Measurements from ENCODE around the gene PEPD. TPM values are rescaled to one million over a fixed set of nuclear protein-coding genes. Genes with fewer than 3 reads are reported as not detected.

PEPD gene
- total RNA-seq, 2 experiments from 2014 or later: 38.1 to 44.5 TPM

DNA sequence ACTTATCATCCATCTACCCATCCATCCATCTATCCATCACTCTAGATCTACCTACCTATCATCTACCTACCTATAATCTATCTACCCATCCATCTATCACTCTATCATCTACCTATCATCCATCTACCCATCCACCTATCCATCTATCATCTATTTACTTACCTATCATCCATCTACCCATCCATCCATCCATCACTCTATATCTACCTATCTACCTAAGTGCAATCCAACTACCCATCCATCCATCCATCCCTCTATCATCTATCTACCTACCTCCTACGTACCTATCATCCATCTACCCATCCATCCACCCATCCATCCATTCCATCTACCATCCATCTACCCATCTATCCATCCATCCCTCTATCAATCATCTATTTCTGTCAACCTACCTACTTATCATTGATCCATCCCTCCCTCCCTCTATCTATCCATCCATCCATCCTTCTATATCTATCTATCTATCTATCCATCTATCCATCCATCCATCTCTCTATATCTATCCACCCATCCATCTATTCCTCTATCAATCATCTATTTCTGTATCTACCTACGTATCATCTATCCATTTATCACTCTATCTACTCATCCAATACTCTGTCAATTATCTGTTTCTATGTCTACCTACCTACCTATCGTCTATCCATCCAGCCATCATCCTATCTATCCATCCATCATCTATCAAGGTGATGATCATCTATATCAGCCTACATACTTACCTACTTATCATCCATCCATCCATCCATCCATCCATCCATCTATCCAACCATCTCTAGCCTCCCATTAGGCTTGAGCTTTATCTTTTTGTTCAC, 99.0 kb downstream of the PEPD start:
- ChIA-PET POLR2A (no interaction called here), CTCF (no interaction called here)
- H3K9me3 Mint-ChIP-seq: no peaks in the 10 kb centered on the region
- H3K27me3 Mint-ChIP-seq: no peaks in the 10 kb centered on the region
- no peaks in the 10 kb centered on the region for H3K36me3 Mint-ChIP-seq (ENCODE audit: low read depth)
- DNase-seq: no peak
- H3K4me1 Mint-ChIP-seq: no peaks in the 10 kb centered on the region
- no peak overlapping the region for H3K4me3 Mint-ChIP-seq
- no peak overlapping the region for H3K27ac Mint-ChIP-seq

DNA sequence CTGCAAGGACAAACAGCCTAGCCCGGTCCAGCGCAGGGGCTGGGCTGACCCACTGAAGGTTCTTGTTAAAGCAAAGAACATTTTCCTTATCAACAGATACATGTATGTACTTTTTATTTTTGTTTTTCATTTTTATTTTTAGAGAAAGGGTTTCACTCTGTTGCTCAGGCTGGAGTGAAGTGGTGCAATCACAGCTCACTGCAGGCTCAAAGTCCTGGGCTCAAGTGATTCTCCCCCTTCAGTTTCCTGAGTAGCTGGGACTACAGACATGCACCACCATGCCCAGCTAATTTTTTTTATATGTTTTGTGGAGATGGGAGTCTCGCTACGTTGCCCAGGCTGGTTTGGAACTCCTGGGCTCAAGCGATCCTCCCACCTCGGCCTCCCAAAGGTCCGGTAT, 100.2 kb downstream of the PEPD start:
- Mint-ChIP-seq H3K27ac (no peak overlapping the region), H3K9me3 (no peaks in the 10 kb centered on the region), H3K36me3 (ENCODE audit: low read depth) (no peaks in the 10 kb centered on the region), H3K4me1 (no peaks in the 10 kb centered on the region), H3K27me3 (no peaks in the 10 kb centered on the region), H3K4me3 (no peak overlapping the region)
- DNase-seq: no peak
- POLR2A ChIA-PET: no interaction called here
- CTCF ChIA-PET: no interaction called here

DNA sequence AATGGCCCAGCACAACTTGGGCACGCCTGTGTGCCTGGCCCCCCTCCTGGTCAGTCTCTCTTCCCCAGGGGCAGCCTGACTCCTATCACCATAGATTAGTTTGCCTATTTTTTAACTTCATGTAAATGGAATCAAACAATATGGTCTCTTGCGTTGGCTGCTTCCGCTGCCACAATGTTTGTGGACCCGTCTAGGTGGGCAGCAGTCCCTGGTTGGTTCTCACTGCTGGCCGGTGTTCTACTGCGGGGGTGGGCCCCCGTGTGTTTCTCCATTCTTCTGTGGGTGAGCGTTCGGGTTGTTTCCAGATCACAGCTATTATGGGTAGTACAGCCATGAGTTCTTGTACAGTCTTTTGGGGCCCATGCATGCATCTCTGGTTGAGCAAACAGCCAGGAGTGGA, 100.8 kb downstream of the PEPD start:
- H3K36me3 Mint-ChIP-seq (ENCODE audit: low read depth): no peaks in the 10 kb centered on the region
- ChIA-PET CTCF (interaction anchor here (1.2 kb wide), 1 partner anchor 14 kb away, joined by 3 read pairs; no protein-coding TSS in a partner anchor), POLR2A (no interaction called here)
- H3K4me1 Mint-ChIP-seq: no peaks in the 10 kb centered on the region
- no peak overlapping the region for H3K27ac Mint-ChIP-seq
- H3K9me3 Mint-ChIP-seq: no peaks in the 10 kb centered on the region
- H3K27me3 Mint-ChIP-seq: no peaks in the 10 kb centered on the region
- no peak overlapping the region for H3K4me3 Mint-ChIP-seq
- DNase-seq: no peak

DNA sequence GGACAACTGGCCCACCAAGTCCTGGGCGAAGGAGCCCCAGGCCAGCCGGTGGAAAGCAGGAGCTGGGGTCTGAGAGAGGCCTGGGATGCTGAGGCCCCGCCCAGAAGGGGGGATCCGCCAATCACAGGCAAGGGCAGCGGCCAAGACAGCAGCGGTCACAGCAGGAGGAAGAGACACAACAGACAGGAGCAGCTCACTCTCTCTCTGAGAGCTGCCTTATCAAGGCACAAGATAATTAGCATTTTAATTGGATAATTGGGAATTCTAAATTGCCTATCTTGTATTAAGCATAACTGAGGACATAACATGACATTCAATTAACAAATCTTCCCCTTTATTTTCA, 101.8 kb downstream of the PEPD start:
- Mint-ChIP-seq H3K27ac (no peak overlapping the region), H3K4me3 (no peak overlapping the region), H3K9me3 (no peaks in the 10 kb centered on the region), H3K36me3 (ENCODE audit: low read depth) (no peaks in the 10 kb centered on the region), H3K4me1 (no peaks in the 10 kb centered on the region), H3K27me3 (no peaks in the 10 kb centered on the region)
- ChIA-PET CTCF (interaction anchor here (0.9 to 1.2 kb wide), 3 partner anchors 9 to 46 kb away, joined by 3 read pairs; partner anchors contain the start of gene CEBPG), POLR2A (no interaction called here)
- no peak for DNase-seq

DNA sequence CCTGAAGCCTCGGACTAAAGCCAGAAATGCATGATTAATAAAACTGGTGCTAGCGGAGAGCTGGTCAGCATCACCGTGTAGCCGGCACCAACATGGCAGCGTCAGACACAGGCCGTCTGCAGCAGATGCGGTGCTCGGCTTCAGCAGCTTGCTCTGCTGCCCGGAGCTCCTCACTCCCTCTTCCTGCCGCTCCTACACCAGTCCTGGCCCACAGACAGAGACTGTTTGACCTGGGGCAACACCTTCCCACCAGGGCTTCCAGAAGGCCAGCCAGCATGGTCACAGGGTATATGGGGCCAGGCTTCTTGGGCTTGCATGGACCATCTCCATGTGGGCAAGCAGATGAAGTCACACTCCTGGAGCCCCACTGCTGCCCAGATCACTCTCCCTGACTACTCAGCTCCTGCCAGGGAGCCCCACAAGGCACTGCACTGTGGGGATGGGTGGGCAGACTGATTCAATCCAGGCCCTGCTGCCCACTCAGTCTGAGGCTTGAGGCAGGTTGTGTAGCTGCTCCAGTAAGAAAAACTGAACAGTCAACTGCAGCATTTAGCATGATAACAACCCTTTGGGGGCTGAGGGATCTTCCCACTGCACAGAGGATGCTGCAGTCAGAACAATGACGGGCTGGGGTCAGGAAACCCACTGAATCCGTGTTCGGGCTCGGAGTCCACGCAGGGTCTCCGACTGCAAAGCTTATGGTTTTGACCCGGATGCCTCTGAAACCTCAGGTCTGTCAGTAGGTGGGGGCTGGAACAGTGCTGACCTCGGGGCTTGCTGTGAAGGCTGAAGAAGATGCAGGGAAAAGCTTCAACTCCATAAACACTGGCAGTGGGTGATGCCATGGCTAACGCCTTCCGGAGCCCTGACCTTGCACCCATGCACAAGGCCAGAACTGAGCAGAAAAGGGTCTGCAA, 102.5 kb downstream of the PEPD start:
- H3K4me1 Mint-ChIP-seq: no peaks in the 10 kb centered on the region
- H3K36me3 Mint-ChIP-seq (ENCODE audit: low read depth): no peaks in the 10 kb centered on the region
- POLR2A ChIA-PET: no interaction called here
- H3K4me3 Mint-ChIP-seq: no peak overlapping the region
- no peaks in the 10 kb centered on the region for H3K9me3 Mint-ChIP-seq
- no peak overlapping the region for H3K27ac Mint-ChIP-seq
- CTCF ChIA-PET: interaction anchor here (0.6 to 1.2 kb wide), 4 partner anchors 9 to 1904 kb away, joined by 3 read pairs; partner anchors contain the start of gene CEBPG
- no peaks in the 10 kb centered on the region for H3K27me3 Mint-ChIP-seq
- no peak for DNase-seq

DNA sequence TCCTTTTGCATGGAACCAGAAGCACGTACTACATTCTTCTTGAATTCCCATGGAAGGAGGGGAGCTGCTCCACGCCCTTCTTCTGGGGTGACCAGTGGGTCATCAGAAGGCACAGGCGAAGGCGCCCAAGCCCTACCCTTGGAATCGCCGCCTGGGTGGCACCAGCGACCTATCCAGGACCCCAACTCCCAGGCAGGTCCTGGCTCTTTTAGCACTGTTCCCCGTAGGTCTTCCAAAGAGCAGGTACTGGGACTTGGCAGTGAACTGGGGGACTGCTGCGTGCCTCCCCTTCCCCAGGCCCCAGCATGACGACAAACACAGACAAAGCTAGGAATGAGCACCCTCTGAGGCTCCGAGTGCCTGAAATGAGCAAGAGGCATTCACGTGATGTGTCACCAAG, 103.1 kb downstream of the PEPD start:
- Mint-ChIP-seq H3K4me3 (no peak overlapping the region), H3K36me3 (ENCODE audit: low read depth) (no peaks in the 10 kb centered on the region), H3K9me3 (no peaks in the 10 kb centered on the region), H3K4me1 (no peaks in the 10 kb centered on the region), H3K27me3 (no peaks in the 10 kb centered on the region), H3K27ac (no peak overlapping the region)
- CTCF ChIA-PET: interaction anchor here (0.6 kb wide), 1 partner anchor 1905 kb away, joined by 3 read pairs; no protein-coding TSS in a partner anchor
- DNase-seq: no peak
- POLR2A ChIA-PET: no interaction called here

DNA sequence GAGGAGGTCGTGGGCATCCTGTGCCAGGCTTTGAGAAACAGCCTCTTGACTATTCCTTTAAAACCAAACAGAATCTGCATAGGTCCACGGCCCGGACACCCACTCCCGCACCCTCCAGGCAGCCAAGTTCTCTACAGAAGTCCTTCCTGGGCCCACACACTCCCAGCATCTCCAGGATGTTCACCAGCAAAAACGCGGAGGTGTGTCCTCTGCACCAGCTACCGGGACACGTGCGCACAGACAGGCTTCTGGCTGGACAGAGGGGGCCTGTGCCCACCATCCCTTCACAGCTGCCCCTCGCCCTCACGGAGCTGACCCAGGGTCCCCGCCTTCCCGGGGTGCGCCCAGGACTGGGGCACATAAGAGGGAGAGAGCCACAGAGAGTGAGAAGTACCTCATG, 103.8 kb downstream of the PEPD start:
- Mint-ChIP-seq H3K36me3 (ENCODE audit: low read depth) (no peaks in the 10 kb centered on the region), H3K27me3 (no peaks in the 10 kb centered on the region), H3K4me1 (no peaks in the 10 kb centered on the region), H3K4me3 (no peak overlapping the region), H3K27ac (no peak overlapping the region), H3K9me3 (no peaks in the 10 kb centered on the region)
- ChIA-PET POLR2A (no interaction called here), CTCF (no interaction called here)
- no peak for DNase-seq

DNA sequence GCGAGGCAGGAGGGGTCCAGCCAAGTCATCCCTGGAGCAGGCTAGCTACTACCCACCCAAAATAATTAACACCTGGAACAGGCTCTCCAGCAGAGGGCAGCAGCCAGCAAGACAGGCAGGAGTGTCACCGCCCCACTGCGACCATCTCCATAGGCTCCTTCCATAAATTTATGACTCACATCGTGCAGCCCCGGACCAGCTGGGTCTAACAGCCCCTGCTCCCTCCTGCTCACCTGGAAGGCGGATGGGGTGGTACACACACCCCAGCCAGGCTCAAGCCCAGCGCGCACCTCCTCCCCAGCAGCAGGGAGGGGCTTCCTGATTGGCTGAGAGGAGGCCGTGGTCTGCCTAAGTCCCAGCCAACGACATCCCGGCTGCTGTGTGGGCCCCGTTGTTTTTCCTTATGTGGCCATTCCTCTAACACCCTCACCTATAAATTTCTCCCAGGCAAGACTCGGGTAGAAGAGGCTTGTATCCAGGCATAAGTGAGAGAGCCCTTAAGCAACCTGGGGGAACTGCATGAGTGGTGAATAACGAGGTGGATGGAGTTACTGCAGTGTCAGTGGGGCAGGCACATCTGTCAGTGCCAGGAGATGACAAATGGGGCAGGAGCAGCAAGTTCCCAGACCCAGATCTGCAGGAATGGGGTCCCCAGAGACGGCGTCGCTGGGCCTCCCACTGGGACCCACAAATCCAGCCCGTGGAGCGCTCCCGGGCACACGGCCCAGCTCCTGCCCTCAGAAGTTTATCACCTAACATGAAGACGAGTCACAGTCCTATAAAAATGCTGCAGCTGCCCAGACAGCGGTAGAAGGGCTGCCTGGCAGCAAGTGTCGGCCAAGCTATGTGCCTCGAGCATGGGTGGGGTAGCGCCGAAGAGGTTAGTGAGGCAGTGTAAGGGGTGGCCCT, 105.0 kb downstream of the PEPD start:
- ChIA-PET POLR2A (no interaction called here), CTCF (interaction anchor here (0.6 to 1.7 kb wide), 8 partner anchors 8 to 354 kb away, joined by 3 to 6 read pairs (median 3); no protein-coding TSS in a partner anchor)
- Mint-ChIP-seq H3K9me3 (no peaks in the 10 kb centered on the region), H3K36me3 (ENCODE audit: low read depth) (no peaks in the 10 kb centered on the region), H3K27ac (no peak overlapping the region), H3K4me1 (no peaks in the 10 kb centered on the region), H3K27me3 (no peaks in the 10 kb centered on the region), H3K4me3 (no peak overlapping the region)
- DNase-seq: peak; percentile 73

DNA sequence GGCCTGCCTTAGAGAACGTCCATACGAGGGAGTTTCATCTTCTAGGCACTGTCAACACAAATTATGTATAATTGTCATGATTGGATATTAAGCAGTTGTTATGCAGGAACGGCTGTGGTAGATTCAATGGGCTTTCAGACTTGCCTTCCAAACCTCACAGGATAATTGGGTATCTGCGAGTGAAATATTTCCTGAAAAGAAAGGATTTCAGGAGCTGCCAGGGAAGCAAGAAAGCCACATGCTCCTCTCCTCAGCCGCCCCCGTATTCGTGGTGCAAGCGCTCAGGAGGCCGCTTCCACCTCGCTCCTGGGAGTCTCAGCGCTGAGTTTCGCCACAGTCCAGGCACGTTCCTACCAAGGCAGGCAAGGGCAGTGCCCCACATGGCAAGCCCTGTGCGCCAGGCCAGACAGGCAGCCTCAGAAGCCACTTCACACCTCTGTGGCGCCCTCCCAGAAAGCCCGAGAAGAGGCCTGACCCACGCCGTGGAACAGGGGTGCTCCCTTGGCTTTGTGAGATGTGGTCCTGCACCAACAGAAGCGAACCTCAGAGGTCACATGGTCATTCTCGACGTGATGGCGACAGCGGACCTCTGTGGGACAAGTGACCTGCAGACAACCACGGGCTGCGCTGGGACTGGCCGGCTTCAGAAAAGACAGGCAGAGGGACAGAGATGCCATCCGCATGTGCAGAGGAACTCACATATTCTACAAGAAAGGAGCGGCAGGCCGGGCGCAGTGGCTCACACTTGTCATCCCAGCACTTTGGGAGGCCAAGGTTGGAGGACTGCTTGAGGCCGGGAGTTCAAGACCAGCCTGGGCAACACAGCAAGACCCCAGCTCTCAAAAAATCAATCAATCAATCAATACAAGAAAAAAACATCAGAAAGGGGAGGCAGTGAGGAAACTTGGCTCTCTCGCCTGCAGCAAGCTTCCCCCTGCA, 106.7 kb downstream of the PEPD start:
- ChIA-PET POLR2A (no interaction called here), CTCF (interaction anchor here (1.3 to 1.7 kb wide), 2 partner anchors 9 to 356 kb away, joined by 3 to 5 read pairs; no protein-coding TSS in a partner anchor)
- Mint-ChIP-seq H3K27me3 (no peaks in the 10 kb centered on the region), H3K27ac (no peak overlapping the region), H3K36me3 (ENCODE audit: low read depth) (no peaks in the 10 kb centered on the region), H3K9me3 (no peaks in the 10 kb centered on the region), H3K4me3 (no peak overlapping the region), H3K4me1 (no peaks in the 10 kb centered on the region)
- DNase-seq: no peak

DNA sequence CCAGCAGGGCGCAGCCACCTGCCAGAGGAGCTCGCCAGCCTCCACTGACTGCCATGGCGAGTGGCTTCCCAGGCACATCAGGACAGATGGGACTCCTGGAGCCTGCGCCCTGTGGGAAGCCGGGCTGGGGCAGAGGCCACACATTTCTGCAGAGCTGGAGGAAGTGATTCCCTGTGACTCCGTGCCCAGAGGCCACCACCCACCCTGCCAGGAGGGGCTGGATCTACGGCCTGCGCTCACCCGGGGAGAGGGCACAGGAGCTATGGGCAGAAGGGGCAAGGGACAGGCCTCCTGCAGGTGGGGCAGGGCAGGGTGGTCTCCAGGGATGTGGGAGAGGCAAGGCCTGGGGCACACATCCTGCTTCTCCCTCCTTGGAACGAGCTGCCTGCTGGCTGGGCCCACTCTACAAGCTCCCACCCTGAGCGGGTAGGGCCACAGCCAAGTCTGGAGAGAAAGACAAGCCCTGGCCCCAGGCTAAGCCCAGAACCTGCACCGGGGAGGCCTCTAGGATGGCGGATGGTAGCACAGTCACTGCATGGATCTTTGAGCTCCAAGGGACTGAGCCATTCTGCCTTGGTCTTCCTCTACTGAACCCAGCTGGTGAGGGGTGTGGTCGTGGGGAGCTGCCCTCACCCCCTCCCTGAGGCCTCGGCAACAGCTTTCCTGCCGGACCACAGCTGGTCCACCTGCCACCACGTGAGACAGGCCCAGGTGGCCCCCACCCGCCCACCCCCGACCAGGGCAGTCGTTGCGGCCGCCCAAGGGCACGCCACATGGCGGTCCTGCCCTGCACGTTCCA, 107.5 kb downstream of the PEPD start:
- ChIA-PET POLR2A (no interaction called here), CTCF (interaction anchor here (1.5 kb wide), 1 partner anchor 364 kb away, joined by 5 read pairs; no protein-coding TSS in a partner anchor)
- DNase-seq: no peak
- H3K4me3 Mint-ChIP-seq: no peak overlapping the region
- no peaks in the 10 kb centered on the region for H3K9me3 Mint-ChIP-seq
- no peaks in the 10 kb centered on the region for H3K36me3 Mint-ChIP-seq (ENCODE audit: low read depth)
- no peaks in the 10 kb centered on the region for H3K4me1 Mint-ChIP-seq
- no peaks in the 10 kb centered on the region for H3K27me3 Mint-ChIP-seq
- H3K27ac Mint-ChIP-seq: no peak overlapping the region

DNA sequence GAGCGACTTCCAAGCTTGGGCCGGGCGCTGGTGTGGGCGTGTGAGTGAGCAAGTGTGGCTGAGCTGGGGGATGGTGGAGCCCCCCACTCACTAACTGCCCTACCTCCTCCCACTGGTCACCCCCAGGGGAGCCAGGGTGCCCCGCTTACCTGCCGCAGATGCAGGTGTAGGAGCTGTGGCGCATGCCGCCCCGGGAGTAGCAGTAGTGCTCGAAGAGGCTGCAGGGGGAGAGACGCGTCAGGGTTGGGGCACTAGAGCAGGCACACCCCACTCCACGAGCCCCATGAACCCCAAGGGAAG, 108.2 kb downstream of the PEPD start:
- H3K4me1 Mint-ChIP-seq: no peaks in the 10 kb centered on the region
- no peak overlapping the region for H3K27ac Mint-ChIP-seq
- no peaks in the 10 kb centered on the region for H3K9me3 Mint-ChIP-seq
- CTCF ChIA-PET: interaction anchor here (1.5 kb wide), 1 partner anchor 364 kb away, joined by 5 read pairs; no protein-coding TSS in a partner anchor
- POLR2A ChIA-PET: no interaction called here
- H3K4me3 Mint-ChIP-seq: no peak overlapping the region
- no peaks in the 10 kb centered on the region for H3K27me3 Mint-ChIP-seq
- no peaks in the 10 kb centered on the region for H3K36me3 Mint-ChIP-seq (ENCODE audit: low read depth)
- DNase-seq: no peak

All from activated CD4-positive, alpha-beta T cell treated with anti-CD3 and anti-CD28 coated beads, Interleukin-2, amount 10 ng/mL, durations not matched to agents 7 days and 5 days (primary cell).